ENCODE measurements around the gene GNL2. TPM values are rescaled to one million over a fixed set of nuclear protein-coding genes. Genes with fewer than 3 reads are reported as not detected.

GNL2 gene
- total and polyA plus RNA-seq, 10 of the 15 experiments (the other 5 are each of a cell fraction or from before 2014, with no cell fraction given), result 64.2 to 167 (median 88.2) TPM

- 0 out of 2 replicates have a peak, but pooled peaks have one; percentile 18 for TF ChIP-seq EED (IDR thresholded peaks at IDR 0.05; ENCODE audit: low read depth)
These were observed 20.8 kb downstream of the GNL2 start (continued) for GRCh38 chr1:37574834-37575480.

GRCh38 chr1:37570528-37571334 lies 25.0 kb downstream of the GNL2 start:
- no peak for ATAC-seq

DNA sequence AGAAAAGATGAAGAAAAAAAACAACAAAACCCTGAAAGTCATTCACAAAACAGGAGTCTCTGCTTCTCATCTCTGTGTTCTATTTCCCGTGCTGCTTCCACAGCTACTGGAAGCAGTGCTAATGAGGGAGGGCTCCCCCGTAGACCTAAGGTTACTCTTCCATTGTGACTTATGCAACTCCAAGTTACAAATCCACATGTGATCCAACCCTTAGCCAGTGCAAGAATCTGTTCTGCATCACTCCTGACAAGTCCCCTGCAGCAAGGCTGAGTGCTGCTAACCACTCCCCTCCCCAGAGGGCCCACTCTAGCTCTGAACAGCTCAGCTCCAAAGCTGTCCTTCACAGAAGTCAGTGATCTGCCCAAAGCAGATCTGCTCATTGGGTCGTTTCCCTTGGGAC lies 28.7 kb downstream of the GNL2 start:
- ChIA-PET POLR2A (interaction anchor here (0.6 kb wide), 1 partner anchor 442 kb away, joined by 4 read pairs; no protein-coding TSS in a partner anchor), CTCF (no interaction called here), RAD21 (ENCODE audit: unreplicated experiment) (no interaction called here), SMC1A (ENCODE audit: uncharacterized antibody, unreplicated experiment) (no interaction called here)
- Histone ChIP-seq H3K36me3 (ENCODE audit: control insufficient read depth in 2 of 2, insufficient read depth in 2 of 2, low read length in 1 of 2) (peaks cover 19 to 50% of the 10 kb centered on the region in 2 experiments), H3K4me1 (ENCODE audit: control insufficient read depth, insufficient read depth, low read length) (no peaks in the 10 kb centered on the region), H3K27ac (ENCODE audit: control insufficient read depth, insufficient read depth) (no peak overlapping the region), H3K27me3 (replicated peaks in 1 of 2; ENCODE audit: control insufficient read depth in 2 of 2, insufficient read depth in 2 of 2, low read length in 1 of 2) (no peaks in the 10 kb centered on the region), H3K4me2 (ENCODE audit: control insufficient read depth, insufficient read depth) (no peak overlapping the region), H3K79me2 (ENCODE audit: control insufficient read depth, insufficient read depth, low read length) (no peaks in the 10 kb centered on the region), H2AFZ (ENCODE audit: control insufficient read depth, low read depth, low read length) (no peak overlapping the region), H3K9me3 (replicated peaks; ENCODE audit: control insufficient read depth, insufficient read depth, low read length) (no peaks in the 10 kb centered on the region), H3K9ac (ENCODE audit: control insufficient read depth, insufficient read depth, low read length) (no peak overlapping the region), H4K20me1 (ENCODE audit: control insufficient read depth, insufficient read depth) (no peaks in the 10 kb centered on the region; the same call in 1 of the 2 replicates), H3K4me3 (no peak overlapping the region)
- TF ChIP-seq BHLHE40 (IDR thresholded peaks at IDR 0.05; ENCODE audit: borderline replicate concordance in 1 of 2, low read depth in 2 of 2, low read length in 1 of 2) (no peak), ASH2L (IDR thresholded peaks at IDR 0.05; ENCODE audit: borderline replicate concordance, low read depth) (no peak)
- TF ChIP-seq, protein P1, sequence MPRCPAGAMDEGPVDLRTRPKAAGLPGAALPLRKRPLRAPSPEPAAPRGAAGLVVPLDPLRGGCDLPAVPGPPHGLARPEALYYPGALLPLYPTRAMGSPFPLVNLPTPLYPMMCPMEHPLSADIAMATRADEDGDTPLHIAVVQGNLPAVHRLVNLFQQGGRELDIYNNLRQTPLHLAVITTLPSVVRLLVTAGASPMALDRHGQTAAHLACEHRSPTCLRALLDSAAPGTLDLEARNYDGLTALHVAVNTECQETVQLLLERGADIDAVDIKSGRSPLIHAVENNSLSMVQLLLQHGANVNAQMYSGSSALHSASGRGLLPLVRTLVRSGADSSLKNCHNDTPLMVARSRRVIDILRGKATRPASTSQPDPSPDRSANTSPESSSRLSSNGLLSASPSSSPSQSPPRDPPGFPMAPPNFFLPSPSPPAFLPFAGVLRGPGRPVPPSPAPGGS (IDR thresholded peaks at IDR 0.05; ENCODE audit: borderline replicate concordance, insufficient read depth, low read depth, low read length, poor library complexity, severe bottlenecking), result no peak
- intact Hi-C loops (cut with micrococcal nuclease; ENCODE audit: unreplicated experiment), result no loop called here
- in situ Hi-C loops (cut with MboI), result no loop called here
- FAIRE-seq, result no peak
- BruUV-seq (replicated peaks), result no TSS peak
- DNase-seq (ENCODE audit: low read depth, low spot score), result no peak
- WGBS (ENCODE audit: insufficient coverage, insufficient replicate concordance, low lambda C conversion rate, missing lambda C conversion rate), result 74% methylated on average over 3 of the region's 3 CpGs
- no peak for ATAC-seq

More at GRCh38 chr1:37570528-37571334, 25.0 kb downstream of the GNL2 start:
- Histone ChIP-seq H3K36me3 (ENCODE audit: control insufficient read depth in 2 of 2, insufficient read depth in 2 of 2, low read length in 1 of 2) (peaks cover 32 to 60% of the 10 kb centered on the region in 2 experiments), H4K20me1 (ENCODE audit: control insufficient read depth, insufficient read depth) (no peaks in the 10 kb centered on the region; the same call in 1 of the 2 replicates), H3K27ac (ENCODE audit: control insufficient read depth, insufficient read depth) (no peak overlapping the region), H3K4me2 (ENCODE audit: control insufficient read depth, insufficient read depth) (no peak overlapping the region), H2AFZ (ENCODE audit: control insufficient read depth, low read depth, low read length) (no peak overlapping the region), H3K4me1 (ENCODE audit: control insufficient read depth, insufficient read depth, low read length) (no peaks in the 10 kb centered on the region), H3K9me3 (replicated peaks; ENCODE audit: control insufficient read depth, insufficient read depth, low read length) (no peaks in the 10 kb centered on the region), H3K79me2 (ENCODE audit: control insufficient read depth, insufficient read depth, low read length) (no peaks in the 10 kb centered on the region), H3K4me3 (no peak overlapping the region), H3K27me3 (replicated peaks in 1 of 2; ENCODE audit: control insufficient read depth in 2 of 2, insufficient read depth in 2 of 2, low read length in 1 of 2) (no peaks in the 10 kb centered on the region), H3K9ac (ENCODE audit: control insufficient read depth, insufficient read depth, low read length) (no peak overlapping the region)
- in situ Hi-C loops (cut with MboI) (no loop called here), intact Hi-C loops (cut with micrococcal nuclease; ENCODE audit: unreplicated experiment) (no loop called here)
- no TSS peak for BruUV-seq (replicated peaks)
- TF ChIP-seq GATAD2B (conservative IDR thresholded peaks at IDR 0.05; ENCODE audit: low read depth) (no peak), SMC3 (IDR thresholded peaks at IDR 0.05; ENCODE audit: borderline replicate concordance, low read length) (no peak)
- RAD21 ChIA-PET (ENCODE audit: unreplicated experiment), result no interaction called here
- 68% methylated on average over 3 of the region's 3 CpGs for WGBS (ENCODE audit: insufficient coverage, insufficient replicate concordance, low lambda C conversion rate, missing lambda C conversion rate)
- CTCF ChIA-PET, result no interaction called here
- FAIRE-seq (no peak), DNase-seq (ENCODE audit: low read depth, low spot score) (no peak)
- POLR2A ChIA-PET, result interaction anchor here (0.7 kb wide), 1 partner anchor 360 kb away, joined by 8 read pairs; no protein-coding TSS in a partner anchor
- SMC1A ChIA-PET (ENCODE audit: uncharacterized antibody, unreplicated experiment), result interaction anchor here (1.4 kb wide), 1 partner anchor 111 kb away, joined by 3 read pairs; no protein-coding TSS in a partner anchor
